ENCODE results near the gene RPS4Y2. TPM values are rescaled to one million over a fixed set of nuclear protein-coding genes. Genes with fewer than 3 reads are reported as not detected.

Gene RPS4Y2
- polyA plus RNA-seq, 1 of the 3 experiments (the other 2 are of a cell fraction), result not detected

GRCh38 chrY:20763869-20764268, 8.0 kb downstream of the RPS4Y2 start:
- Histone ChIP-seq H3K9me3 (no peaks in the 10 kb centered on the region), H3K9me2 (no peaks in the 10 kb centered on the region), H3K9ac (no peak overlapping the region), H3K27me3 (ENCODE audit: insufficient read depth) (no peaks in the 10 kb centered on the region), H3K79me2 (ENCODE audit: insufficient read depth) (no peaks in the 10 kb centered on the region), H3K4me1 (ENCODE audit: control insufficient read depth in 1 of 2, insufficient read depth in 2 of 2, low read depth in 1 of 2, low read length in 1 of 2) (no peaks in the 10 kb centered on the region), H3K4me3 (ENCODE audit: low read depth in 2 of 2, low read length in 1 of 2) (no peak overlapping the region), H2AFZ (ENCODE audit: low read depth) (no peak overlapping the region), H3F3A (replicated peaks; ENCODE audit: insufficient read depth) (no peaks in the 10 kb centered on the region), H3K4me2 (no peak overlapping the region), H3K27ac (ENCODE audit: low read depth in 2 of 2, low read length in 1 of 2) (no peak overlapping the region), H3K36me3 (replicated peaks in 1 of 2; ENCODE audit: control insufficient read depth in 1 of 2, insufficient read depth in 2 of 2, low read length in 1 of 2) (no peaks in the 10 kb centered on the region), H4K20me1 (ENCODE audit: insufficient read depth) (no peaks in the 10 kb centered on the region)
- no CpG with 5 or more reads among the region's 2 CpGs for WGBS (ENCODE audit: low lambda C conversion rate)
- TF ChIP-seq RAD21 (IDR thresholded peaks at IDR 0.05; ENCODE audit: low read length) (no peak), TCF12 (IDR thresholded peaks at IDR 0.05) (no peak), CHD2 (IDR thresholded peaks at IDR 0.05; ENCODE audit: low read length, partially characterized antibody) (no peak), TAF1 (IDR thresholded peaks at IDR 0.05; ENCODE audit: borderline replicate concordance, low read depth, low read length) (no peak), FOXM1 (IDR thresholded peaks at IDR 0.05; ENCODE audit: low read depth) (no peak), USF2 (IDR thresholded peaks at IDR 0.05; ENCODE audit: borderline replicate concordance, low read depth, low read length) (no peak), NFIC (IDR thresholded peaks at IDR 0.05; ENCODE audit: borderline replicate concordance) (no peak)
- TF ChIP-seq, protein P1, sequence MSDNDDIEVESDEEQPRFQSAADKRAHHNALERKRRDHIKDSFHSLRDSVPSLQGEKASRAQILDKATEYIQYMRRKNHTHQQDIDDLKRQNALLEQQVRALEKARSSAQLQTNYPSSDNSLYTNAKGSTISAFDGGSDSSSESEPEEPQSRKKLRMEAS (IDR thresholded peaks at IDR 0.05; ENCODE audit: low read depth), result no peak
- ChIA-PET CTCF (no interaction called here), POLR2A (no interaction called here)
- DNase-seq, result no peak

- H3K9ac ChIP-seq, result no peak overlapping the region
- DNase-seq, result no peak
- H3K27me3 ChIP-seq (ENCODE audit: insufficient read depth), result no peaks in the 10 kb centered on the region
- no peaks in the 10 kb centered on the region for H3K9me3 ChIP-seq
- H2AFZ ChIP-seq (ENCODE audit: low read depth), result no peak overlapping the region
- no peaks in the 10 kb centered on the region for H3F3A ChIP-seq (replicated peaks; ENCODE audit: insufficient read depth)
- H4K20me1 ChIP-seq (ENCODE audit: insufficient read depth), result no peaks in the 10 kb centered on the region
- no peak for TF ChIP-seq NRF1 (IDR thresholded peaks at IDR 0.05; ENCODE audit: low read depth, low read length)
- no CpG with 5 or more reads among the region's 2 CpGs for WGBS (ENCODE audit: low lambda C conversion rate)
- H3K4me2 ChIP-seq, result no peak overlapping the region
- no peaks in the 10 kb centered on the region for H3K4me1 ChIP-seq (ENCODE audit: control insufficient read depth in 1 of 2, insufficient read depth in 2 of 2, low read depth in 1 of 2, low read length in 1 of 2)
- H3K36me3 ChIP-seq (replicated peaks in 1 of 2; ENCODE audit: control insufficient read depth in 1 of 2, insufficient read depth in 2 of 2, low read length in 1 of 2), result no peaks in the 10 kb centered on the region
- H3K9me2 ChIP-seq, result no peaks in the 10 kb centered on the region
- H3K27ac ChIP-seq (ENCODE audit: low read depth in 2 of 2, low read length in 1 of 2), result no peak overlapping the region
- ChIA-PET CTCF (no interaction called here), POLR2A (no interaction called here)
- H3K79me2 ChIP-seq (ENCODE audit: insufficient read depth), result no peaks in the 10 kb centered on the region
- no peak overlapping the region for H3K4me3 ChIP-seq (ENCODE audit: low read depth in 2 of 2, low read length in 1 of 2)
Measured at GRCh38 chrY:20765117-20765516, 9.2 kb downstream of the RPS4Y2 start.

DNA sequence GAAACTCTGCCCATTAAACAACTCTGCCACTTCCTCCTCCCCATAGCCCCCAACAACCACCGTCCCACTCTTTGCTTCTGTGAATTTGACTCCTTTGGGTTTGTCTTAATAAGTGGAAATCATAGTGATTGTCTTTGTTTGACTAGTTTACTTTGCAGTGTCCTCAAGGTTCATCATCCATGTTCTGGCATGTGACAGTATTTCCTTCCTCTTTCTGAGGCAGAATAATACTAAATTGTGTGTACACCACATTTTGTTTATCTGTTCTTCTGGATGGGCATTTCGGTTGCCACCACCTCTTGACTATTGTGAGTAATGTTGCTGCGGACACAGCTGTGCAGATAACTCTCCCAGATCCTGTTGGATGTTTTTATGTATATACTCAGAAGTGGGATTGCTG, 14.8 kb downstream of the RPS4Y2 start:
- no peak for DNase-seq
- H3K79me2 ChIP-seq (ENCODE audit: insufficient read depth), result no peaks in the 10 kb centered on the region
- TF ChIP-seq, protein P2, sequence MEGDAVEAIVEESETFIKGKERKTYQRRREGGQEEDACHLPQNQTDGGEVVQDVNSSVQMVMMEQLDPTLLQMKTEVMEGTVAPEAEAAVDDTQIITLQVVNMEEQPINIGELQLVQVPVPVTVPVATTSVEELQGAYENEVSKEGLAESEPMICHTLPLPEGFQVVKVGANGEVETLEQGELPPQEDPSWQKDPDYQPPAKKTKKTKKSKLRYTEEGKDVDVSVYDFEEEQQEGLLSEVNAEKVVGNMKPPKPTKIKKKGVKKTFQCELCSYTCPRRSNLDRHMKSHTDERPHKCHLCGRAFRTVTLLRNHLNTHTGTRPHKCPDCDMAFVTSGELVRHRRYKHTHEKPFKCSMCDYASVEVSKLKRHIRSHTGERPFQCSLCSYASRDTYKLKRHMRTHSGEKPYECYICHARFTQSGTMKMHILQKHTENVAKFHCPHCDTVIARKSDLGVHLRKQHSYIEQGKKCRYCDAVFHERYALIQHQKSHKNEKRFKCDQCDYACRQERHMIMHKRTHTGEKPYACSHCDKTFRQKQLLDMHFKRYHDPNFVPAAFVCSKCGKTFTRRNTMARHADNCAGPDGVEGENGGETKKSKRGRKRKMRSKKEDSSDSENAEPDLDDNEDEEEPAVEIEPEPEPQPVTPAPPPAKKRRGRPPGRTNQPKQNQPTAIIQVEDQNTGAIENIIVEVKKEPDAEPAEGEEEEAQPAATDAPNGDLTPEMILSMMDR (IDR thresholded peaks at IDR 0.05), result no peak
- TF ChIP-seq FOSL2 (IDR thresholded peaks at IDR 0.05; ENCODE audit: borderline replicate concordance, low read depth) (no peak), FOXJ3 (CRISPR knock-in tag; IDR thresholded peaks at IDR 0.05) (no peak), RFX5 (IDR thresholded peaks at IDR 0.05; ENCODE audit: low read length) (no peak), FOXM1 (IDR thresholded peaks at IDR 0.05; ENCODE audit: low read depth) (no peak)
- TF ChIP-seq, protein P3, sequence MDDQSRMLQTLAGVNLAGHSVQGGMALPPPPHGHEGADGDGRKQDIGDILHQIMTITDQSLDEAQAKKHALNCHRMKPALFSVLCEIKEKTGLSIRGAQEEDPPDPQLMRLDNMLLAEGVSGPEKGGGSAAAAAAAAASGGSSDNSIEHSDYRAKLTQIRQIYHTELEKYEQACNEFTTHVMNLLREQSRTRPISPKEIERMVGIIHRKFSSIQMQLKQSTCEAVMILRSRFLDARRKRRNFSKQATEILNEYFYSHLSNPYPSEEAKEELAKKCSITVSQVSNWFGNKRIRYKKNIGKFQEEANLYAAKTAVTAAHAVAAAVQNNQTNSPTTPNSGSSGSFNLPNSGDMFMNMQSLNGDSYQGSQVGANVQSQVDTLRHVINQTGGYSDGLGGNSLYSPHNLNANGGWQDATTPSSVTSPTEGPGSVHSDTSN (IDR thresholded peaks at IDR 0.05), result no peak
- no peaks in the 10 kb centered on the region for H4K20me1 ChIP-seq (ENCODE audit: insufficient read depth)
- H3K36me3 ChIP-seq (replicated peaks in 1 of 2; ENCODE audit: control insufficient read depth in 1 of 2, insufficient read depth in 2 of 2, low read length in 1 of 2), result no peaks in the 10 kb centered on the region
- H3K27me3 ChIP-seq (ENCODE audit: insufficient read depth), result no peaks in the 10 kb centered on the region
- H3K27ac ChIP-seq (ENCODE audit: low read depth in 2 of 2, low read length in 1 of 2), result no peak overlapping the region
- ChIA-PET CTCF (no interaction called here), POLR2A (no interaction called here)
- H3K4me3 ChIP-seq (ENCODE audit: low read depth in 2 of 2, low read length in 1 of 2), result no peak overlapping the region
- H3K9me3 ChIP-seq, result no peaks in the 10 kb centered on the region
- no peaks in the 10 kb centered on the region for H3K9me2 ChIP-seq
- no peak overlapping the region for H2AFZ ChIP-seq (ENCODE audit: low read depth)
- no peaks in the 10 kb centered on the region for H3K4me1 ChIP-seq (ENCODE audit: control insufficient read depth in 1 of 2, insufficient read depth in 2 of 2, low read depth in 1 of 2, low read length in 1 of 2)
- no peak overlapping the region for H3K4me2 ChIP-seq
- H3K9ac ChIP-seq, result no peak overlapping the region
- no CpG with 5 or more reads among the region's 3 CpGs for WGBS (ENCODE audit: low lambda C conversion rate)
- H3F3A ChIP-seq (replicated peaks; ENCODE audit: insufficient read depth), result no peaks in the 10 kb centered on the region

Data from SK-N-SH (cell line).